Activated T-cell treated with anti-CD3 and anti-CD28 coated beads for 24 hours (primary cell): ENCODE data around the gene CAGE1.

ENCODE experiments used
- DNase-seq: peaks from one replicate; pipeline ENCODE4 v3.0.0-alpha.2; 2020; ENCODE audit warnings: low read depth

The CAGE1 gene

DNA sequence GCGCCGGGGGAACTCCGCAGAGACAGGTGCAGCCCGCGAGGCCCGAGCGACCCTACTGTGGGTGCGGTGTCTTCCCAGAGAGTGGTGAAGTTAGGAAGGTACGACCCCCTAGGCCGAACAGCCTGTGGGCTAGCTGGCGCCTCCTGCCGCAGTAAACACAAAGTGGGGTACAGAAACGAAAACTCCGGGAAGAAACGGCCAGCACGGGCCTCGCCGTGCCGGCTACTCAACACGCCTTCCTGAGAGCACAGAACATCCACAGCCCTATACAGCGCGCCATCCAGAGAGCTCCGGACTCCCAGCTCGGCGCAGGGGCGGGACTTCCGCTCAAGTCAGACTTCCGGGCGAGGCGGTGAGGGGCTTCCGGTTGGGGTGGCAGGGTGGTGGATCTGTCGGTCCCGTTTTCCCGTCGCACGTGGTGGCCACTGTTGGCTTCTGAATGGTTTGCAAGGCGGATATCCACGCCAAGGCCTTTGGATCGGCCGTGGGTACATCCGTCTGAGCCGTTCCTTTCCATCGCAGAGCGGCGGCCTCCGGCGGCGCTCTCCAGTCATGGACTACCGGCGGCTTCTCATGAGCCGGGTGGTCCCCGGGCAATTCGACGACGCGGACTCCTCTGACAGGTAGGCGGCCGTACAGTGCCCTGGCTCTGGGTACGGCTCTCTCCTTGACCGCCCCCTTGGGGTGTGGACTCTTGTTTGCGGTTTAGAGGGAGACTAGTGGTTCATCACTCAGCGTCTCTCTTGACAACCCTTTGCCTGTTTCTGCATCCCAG is at the start of gene CAGE1, which contains the start of gene RIOK1:
CAGE1 (minus strand) TSS at position 292 of the 775 bp plus-strand sequence. CDS start 2,569 bp downstream, outside the sequence.
RIOK1 (plus strand) TSS at position 358 of the 775 bp plus-strand sequence; CDS start at position 553, 195 bp downstream.
- DNase-seq, result peak; percentile 94

DNA sequence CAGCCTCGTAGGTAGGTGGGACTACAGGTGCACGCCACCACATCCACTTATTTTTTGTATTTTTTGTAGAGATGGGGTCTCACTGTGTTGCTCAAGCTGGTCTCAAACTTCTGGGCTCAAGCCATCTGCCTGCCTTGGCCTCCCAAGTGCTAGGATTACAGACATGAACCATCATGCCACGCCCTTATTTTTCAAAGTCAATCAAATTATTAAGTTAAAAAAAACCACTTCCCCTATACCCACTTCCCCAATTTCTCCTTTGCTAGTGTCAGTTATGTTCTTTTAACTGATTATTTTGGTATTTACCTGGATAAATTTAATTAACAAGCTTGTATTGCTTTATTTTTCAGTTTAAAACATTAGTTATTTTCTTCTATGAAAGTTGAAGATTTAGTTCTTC is 49.7 kb upstream of the CAGE1 start:
- DNase-seq, result no peak

DNA sequence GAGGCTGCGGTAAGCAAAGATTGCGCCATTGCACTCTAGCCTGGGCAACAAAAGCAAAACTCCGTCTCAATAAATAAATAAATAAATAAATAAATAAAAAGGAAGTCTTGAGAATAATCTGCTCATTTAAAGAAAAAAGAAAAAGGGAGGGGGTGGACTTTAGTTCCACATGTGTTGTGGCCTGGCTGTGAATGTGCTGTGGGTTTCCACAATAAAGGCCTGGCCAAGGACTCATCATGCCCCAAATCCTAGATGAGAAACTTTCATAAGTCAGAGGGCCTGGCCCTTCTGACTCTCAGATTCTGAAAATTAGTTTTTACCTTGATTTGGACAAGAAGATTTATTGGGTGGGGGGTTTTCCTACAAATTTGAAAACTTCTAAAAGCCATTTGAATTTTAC is 48.5 kb upstream of the CAGE1 start:
- DNase-seq, result no peak

DNA sequence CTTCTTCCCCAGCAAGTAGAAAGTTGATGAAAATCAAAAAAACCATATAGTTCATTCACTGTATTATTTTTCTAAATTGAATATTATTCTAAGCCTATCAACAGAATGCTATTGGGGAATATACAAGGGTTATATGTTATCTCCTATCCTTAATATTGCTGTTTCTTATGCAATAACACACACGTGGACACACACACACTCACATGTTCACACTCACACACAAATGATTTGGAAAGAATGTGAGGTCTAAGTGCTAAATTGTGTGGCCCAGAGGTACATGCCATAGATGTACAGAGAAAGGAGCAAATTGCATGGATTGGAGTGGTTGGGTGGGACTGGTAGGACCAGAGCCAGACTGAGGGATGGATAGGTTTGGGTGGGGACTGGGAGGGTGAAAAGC is 45.1 kb upstream of the CAGE1 start:
- no peak for DNase-seq

DNA sequence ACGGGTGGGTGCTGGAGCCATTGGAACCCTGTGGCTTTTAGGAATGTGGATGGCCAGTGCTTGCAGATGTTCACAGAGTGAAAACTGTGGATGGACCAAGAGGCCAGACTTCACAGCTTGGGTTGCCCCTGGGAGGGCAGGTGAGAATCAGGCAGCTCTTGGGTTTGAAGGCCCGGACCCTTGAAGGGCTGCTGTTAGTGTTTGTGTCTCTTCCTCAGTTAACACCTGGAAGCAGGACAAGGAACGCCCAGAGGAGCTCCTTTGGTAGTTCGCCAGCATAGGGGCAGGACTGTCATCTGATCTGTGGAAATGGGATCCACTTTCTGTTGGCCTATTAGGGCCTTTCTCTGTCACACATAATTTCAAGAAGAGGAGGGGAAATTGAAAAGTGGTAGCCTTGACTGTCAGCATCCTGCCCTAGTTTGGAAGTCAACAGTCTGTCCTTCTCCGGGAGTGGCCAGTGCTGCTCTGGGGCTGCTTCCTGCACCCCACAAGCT is 43.6 kb upstream of the CAGE1 start:
- DNase-seq, result no peak

DNA sequence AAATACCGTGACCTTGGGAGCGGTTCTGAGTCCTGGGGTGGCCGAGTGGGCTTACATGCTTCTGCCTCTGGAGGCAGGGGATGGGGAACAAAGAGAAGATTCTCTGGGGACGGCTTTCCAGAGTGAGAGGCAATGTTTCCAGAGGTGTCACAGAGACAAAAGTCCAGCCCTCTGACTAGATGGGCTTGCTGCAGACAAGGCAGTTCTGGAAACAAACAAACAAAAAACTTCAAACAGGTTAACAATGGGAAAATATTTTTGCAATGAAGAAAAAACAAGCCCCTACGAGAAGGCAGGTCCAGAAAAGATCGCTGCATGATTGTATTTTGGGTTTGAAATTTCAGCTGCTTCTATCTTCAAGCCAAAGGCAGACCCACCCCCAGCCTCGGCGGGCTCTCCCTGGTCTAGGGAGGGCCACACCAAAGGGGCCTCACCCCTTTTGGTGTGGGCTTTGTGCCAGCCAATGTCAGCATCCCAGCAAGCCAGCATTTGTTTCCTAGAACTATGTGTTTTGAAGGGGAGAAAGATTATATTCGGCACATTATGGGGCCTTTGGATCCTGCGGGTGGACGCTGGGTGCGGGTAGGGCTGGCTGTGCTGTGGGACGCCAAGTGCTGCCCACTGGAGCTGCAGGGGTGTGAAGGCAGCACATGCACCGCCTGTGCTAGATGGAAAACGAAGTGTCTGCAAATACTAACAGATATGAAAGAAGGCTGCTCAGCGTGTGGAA is 43.0 kb upstream of the CAGE1 start:
- DNase-seq, result no peak

DNA sequence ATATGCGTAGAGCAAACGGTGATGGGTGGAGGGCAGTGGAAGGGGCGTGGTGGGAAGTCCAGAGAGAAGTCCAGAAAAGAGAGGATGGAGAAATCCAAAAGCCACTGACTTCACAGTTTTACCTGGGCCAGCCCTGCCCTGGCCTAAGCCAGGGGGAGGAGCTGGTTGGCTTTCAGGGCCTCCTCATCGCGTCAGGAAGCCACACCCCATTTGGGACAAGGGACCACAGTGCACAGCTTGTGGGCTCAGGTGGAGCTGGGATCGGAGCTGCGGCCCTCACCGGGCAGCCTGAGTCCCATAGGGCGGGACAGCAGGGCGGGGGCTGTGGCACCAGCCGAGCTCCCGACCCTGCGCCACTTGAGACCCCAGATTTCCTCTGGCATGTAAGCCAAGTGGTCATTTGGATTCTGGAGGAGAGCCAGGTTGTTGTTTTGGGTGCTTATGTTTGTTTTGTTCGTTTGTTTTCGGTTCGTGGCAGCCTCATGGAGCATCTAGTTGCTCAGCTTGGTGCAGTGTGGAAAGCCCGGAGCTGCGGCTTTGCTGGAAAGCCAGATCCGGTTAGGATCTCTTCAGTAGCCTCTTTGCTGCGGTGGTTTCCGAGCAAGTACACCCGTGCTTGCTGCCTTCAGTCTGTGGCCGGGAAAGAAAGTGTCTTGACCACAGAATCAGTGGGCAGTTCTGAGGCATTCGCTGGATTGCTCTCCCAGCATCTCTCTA is 42.3 kb upstream of the CAGE1 start:
- DNase-seq, result no peak

DNA sequence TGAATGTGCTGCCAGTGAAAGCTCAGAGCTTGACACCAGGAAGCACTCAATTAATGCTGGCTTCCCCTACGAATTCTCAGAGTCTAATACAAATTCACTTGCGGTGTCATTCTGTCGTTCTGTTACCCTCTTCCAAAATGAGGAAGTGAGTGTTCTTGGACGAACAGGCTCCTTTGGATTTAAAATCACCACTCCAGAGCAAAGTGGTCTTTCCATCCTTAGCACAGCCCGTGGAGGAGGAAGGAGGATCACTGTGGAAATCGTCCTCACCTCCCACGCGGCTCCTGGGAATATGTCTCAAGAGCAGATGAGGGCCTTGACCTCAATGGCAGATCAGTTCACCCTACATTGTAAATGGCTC is 41.8 kb upstream of the CAGE1 start:
- DNase-seq, result no peak

DNA sequence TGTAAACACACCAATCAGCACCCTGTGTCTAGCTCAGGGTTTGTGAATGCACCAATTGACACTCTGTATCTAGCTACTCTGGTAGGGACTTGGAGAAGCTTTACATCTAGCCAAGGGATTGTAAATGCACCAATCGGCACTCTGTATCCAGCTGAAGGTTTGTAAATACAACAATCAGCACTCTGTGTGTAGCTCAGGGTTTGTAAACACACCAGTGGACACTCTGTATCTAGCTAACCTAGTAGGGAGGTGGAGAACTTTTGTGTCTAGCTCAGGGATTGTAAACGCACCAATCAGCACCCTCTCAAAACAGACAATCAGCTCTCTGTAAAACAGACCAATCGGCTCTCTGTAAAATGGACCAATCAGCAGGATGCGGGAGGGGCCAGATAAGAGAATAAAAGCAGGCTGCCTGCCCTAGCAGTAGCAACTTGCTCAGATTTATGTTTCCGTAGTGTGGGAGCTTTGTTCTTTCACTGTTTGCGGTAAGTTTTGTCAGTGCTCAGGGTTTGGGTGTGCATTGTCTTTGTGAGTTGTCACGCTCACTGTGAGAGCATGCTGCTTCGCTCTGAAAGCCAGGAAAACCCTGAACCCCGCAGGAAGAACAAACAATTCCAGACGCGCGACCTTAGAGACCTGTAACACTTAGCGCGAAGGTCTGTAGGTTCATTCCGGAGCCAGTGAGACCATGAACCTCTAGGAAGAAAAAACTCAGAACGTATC is 37.1 kb upstream of the CAGE1 start:
- DNase-seq, result no peak

DNA sequence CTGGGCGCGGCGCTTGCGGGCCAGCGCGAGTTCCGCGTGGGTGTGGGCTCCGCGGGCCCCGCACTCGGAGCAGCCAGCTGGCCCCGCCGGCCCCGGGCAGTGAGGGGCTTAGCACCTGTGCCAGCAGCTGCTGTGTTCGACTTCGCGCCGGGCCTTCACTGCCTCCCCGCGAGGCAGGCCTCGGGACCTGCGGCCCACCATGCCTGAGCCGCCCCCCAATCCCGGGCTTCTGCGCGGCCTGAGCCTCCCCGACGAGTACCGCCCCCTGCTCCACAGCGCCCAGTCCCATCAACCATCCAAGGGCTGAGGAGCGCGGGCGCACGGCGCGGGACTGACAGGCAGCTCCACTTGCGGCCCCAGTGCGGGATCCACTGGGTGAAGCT is 36.3 kb upstream of the CAGE1 start:
- no peak for DNase-seq

DNA sequence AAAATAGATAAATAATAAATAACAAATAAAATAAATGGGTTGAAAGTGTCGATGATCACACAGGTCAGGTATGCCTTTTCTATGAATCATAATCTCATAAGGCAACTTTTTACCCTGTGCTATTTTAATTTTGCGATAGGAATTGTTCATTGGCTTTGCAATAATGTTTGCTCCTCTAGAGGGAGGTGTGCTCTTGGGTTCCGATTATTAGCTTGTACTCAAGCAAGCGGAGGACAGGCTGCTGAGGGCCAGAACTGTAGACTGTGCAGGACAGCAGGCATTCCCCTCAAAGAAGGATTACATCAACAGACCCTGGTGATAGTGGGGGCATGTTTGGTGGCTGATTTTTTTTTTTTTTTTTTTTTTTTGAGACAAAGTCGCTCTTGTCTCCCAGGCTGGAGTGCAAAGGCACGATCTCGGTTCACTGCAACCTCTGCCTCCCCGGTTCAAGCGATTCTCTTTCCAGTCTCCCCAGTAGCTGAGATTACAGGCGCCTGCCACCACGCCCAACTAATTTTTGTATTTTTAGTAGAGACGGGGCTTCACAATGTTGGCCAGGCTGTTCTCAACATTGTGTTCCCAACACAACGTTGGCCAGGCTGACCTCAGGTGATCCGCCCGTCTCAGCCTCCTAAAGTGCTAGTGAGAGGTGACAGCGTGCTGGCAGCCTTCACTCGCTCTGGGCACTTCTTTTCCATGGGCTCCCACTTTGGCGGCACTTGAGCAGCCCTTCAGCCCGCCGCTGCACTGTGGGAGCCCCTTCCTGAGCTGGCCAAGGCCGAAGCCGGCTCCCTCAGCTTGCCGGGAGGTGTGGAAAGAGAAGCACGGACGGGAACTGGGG is 35.6 kb upstream of the CAGE1 start:
- DNase-seq, result no peak

DNA sequence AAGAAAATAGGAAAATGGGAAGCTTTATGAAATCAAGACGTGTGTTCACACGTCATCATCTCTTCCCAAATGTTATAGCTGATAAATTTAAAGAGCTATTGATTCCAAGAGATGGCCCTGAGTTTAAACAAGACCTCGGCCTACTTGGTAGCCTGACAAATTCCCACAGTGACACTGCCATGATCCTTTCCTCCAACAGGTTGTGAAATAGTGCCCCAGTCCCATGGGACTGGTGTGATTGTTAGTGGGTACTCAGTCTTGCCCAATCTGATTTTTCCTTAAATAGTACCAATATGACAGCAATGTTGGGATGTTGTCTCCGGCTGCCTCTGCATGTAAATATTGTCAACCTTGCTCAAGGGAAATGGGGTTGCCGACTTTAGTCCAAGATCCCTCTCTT is 34.5 kb upstream of the CAGE1 start:
- DNase-seq, result no peak

DNA sequence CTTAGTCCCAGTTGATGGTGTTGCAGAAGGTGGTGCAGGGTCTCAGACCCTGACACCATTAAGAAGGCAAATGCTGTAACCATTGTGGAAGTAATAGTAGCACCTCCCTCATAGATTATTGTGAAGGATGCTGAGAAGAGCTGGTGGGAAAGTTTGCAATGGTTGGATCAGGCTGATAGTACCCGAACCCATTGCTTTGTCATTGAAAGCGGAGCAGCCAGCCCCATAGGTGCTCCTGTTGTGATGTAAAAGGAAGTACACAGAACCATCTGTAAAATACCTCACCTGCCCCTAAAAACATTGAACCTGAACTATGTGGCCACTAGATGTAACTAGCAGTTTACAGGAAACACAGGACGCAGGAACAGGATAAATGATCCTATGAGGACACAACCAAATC is 31.5 kb upstream of the CAGE1 start:
- DNase-seq, result no peak

DNA sequence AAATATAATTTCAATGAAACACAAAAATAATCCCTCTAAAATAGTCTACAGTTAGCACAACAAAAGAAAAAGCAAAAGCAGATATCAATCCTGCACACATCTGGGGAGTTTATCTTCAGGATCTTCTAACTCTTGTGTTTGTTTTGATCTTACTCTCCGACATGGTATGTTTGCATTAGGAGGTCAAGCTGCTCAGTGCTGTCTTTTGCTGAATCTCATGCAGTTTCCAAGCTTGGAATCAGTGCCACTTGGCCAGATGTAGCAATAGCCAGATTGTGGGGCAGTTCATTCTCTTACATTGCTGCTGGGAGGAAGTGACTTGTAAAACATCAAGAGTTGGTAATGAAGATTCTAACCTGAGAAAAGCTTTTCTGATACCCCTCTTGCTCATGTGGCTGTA is 29.5 kb upstream of the CAGE1 start:
- DNase-seq, result no peak

DNA sequence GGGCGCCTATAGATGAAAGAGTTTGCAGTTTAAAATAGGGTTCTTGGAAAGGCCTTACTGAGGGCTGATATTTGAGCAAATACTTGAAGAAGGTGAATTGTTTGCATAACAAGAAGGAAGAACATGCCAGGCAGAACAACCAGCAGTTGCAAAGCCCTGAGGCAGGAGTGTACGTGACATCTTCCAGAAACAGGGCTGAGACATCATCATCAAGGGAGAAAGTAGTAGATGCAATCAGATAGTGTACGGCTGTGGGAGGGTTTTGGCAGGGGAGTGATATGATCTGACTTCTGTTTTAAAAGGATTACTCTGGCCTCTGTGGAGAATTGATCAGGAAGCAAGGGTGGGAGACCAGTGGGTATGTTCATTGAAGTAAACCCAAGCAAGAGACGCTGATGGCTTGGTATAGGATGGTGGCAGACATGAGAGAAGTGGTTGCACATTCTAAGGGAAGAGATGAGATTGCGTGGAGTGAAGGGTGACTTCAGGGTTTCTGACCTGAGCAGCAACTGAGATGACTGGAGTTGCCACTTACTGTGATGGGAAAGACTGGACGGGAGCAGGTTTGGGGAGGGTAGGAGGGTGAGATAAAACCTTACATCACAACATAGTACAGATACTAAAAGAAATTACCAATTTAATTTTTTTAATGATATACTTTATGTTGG is 28.8 kb upstream of the CAGE1 start:
- no peak for DNase-seq

DNA sequence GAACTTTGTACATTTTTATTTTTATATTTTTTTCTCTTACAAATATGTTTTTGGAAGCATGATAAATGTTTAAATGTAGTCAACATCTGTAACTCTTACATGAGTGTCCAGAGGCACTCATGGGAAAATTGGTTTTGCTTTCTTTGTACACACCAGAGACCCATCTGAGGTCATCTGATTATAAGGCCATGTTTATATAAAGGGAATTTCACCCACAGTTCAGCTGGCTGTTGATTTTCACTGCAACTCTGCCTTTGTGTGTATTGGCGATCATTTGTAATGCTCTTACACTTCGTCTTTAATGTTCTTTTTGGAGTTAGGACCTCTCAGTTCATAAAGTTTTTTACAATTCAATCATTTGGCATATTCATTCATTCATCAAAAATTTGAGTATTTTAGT is 28.1 kb upstream of the CAGE1 start:
- DNase-seq, result no peak

DNA sequence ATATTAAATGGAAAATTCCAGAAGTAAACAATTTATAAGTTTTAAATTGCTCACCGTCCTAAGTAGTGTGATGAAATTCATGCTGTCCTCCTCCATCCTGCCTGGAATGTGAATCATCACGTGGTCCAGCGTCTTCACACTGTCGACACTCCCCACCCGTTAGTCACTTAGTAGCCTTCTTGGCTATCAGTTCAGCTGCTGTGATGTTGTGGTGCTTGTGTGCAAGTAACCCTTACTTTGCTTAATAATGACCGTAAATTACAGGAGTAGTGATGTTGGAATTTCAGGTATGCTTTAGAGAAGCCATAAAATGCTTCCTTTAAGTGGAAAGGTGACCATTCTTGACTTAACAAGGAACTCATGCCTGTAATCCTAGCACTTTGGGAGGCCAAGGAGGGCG is 25.3 kb upstream of the CAGE1 start:
- DNase-seq, result no peak

DNA sequence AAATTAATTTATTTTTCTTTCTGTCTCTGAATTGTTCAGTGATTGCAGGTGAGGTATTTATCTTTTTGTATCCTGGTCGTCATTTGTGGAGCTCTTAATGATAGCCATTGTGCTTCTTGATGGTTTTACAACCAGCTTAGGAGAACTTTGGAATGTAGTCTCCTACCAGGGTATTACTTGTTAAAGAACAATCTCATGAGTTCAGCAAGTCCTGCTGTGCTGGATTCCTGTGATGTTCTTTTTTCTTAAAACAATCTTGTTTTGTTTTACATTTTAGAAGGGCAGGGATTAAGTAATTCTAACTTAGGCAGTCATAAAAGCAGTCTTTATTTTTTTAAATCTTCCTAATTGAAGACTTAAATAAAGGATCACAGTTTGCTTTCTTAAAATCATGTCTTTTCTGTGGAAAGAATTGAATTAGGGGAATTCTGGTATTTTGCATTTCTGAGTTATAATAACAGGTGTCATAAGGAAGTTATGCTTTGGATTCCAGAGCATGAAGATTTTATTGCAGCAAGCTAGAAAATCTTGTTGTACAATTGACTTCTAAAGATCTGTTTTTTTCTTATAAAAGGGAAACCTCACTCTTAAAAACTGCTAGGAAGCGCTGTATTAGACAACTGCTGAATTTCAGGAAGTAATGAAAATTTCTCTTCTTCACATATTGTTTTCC is 23.7 kb upstream of the CAGE1 start:
- no peak for DNase-seq

DNA sequence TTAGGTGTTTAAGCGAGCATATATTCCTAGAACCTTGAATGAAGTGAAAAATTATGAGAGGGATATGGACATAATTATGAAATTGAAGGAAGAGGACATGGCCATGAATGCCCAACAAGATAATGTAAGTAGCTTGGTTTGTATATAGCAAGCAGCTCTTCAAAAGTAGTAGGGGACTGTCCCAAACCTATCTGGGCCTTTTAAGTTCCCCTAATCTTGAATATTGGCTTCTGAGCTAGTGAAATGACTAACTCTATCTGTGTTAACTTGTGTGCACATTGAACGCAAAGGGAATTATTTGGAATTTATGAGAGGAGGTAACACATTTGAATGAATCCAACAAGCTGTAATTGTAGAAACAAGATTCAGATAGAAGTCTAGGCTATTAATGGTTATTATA is 21.8 kb upstream of the CAGE1 start:
- DNase-seq, result no peak

DNA sequence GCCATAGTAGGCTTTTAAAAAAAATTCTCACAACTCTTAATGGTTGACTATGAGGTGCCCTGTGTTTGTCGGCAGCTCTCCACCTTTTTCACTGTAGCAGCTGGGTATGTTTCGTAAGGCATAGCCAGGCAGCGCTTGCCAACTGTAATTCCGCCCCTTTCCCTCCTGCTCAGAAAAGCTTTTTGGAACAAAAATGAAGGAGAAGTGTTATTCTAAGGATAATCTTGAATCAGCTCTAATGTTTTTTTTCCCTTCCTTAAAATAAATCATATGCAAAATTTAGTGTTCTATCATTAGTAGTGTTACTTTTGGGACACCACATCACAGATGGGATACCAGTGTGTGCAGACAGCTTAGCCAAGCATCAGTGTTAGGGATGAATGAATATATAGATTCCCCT is 21.3 kb upstream of the CAGE1 start:
- no peak for DNase-seq
